Measurements from ENCODE around the gene INTS11.

- no peak for TF ChIP-seq PKNOX1 (IDR thresholded peaks at IDR 0.05)
- TF ChIP-seq CTBP1 (IDR thresholded peaks at IDR 0.05; ENCODE audit: borderline replicate concordance): no peak
- TF ChIP-seq FOXM1 (IDR thresholded peaks at IDR 0.05; ENCODE audit: borderline replicate concordance): no peak
- TF ChIP-seq FOXK2 (IDR thresholded peaks at IDR 0.05): no peak
- no peak for TF ChIP-seq NFRKB (IDR thresholded peaks at IDR 0.05)
- no peak for TF ChIP-seq ARNT (IDR thresholded peaks at IDR 0.05)
- no peak for TF ChIP-seq BHLHE40 (IDR thresholded peaks at IDR 0.05; ENCODE audit: borderline replicate concordance)
- no peak for TF ChIP-seq SUZ12 (IDR thresholded peaks at IDR 0.05)
Observed at GRCh38 chr1:1292442-1292779, 32.0 kb downstream of the INTS11 start.

Measured in HEK293T (cell line).